VCaP (cell line): ENCODE measurements around the gene DLX1.
A peak's percentile ranks its signal among the peaks of the same experiment; 100 is the strongest.

Experiments
- H3K27ac ChIP-seq: fragments of 450-650 bp; 2 replicates; pipeline ENCODE4 v1.5.1; 2017
- TF ChIP-seq, protein P1 (sequence below): fragments of 450-650 bp; conservative IDR thresholded peaks from 2 replicates; pipeline ENCODE4 v1.5.1; 2017; ENCODE audit warnings: mild to moderate bottlenecking, moderate library complexity

DLX1 gene

DNA sequence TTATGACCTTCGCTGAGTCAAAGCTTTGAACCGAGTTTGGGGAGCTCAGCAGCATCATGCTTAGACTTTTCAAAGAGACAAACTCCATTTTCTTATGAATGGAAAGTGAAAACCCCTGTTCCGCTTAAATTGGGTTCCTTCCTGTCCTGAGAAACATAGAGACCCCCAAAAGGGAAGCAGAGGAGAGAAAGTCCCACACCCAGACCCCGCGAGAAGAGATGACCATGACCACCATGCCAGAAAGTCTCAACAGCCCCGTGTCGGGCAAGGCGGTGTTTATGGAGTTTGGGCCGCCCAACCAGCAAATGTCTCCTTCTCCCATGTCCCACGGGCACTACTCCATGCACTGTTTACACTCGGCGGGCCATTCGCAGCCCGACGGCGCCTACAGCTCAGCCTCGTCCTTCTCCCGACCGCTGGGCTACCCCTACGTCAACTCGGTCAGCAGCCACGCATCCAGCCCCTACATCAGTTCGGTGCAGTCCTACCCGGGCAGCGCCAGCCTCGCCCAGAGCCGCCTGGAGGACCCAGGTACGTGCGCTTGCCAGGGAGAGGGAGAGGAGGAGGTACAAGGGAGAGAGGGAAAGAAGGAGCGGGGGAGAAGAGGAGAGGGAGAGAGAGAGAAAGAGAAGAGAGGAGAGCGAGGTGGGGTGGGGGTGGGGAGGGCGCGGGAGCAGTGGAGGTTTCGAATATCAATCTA lies at the start of gene DLX1:
Gene DLX1 (plus strand): TSS at position 48 of the 700 bp plus-strand sequence. CDS start 171 bp downstream, at position 219.
- TF ChIP-seq, protein P1, sequence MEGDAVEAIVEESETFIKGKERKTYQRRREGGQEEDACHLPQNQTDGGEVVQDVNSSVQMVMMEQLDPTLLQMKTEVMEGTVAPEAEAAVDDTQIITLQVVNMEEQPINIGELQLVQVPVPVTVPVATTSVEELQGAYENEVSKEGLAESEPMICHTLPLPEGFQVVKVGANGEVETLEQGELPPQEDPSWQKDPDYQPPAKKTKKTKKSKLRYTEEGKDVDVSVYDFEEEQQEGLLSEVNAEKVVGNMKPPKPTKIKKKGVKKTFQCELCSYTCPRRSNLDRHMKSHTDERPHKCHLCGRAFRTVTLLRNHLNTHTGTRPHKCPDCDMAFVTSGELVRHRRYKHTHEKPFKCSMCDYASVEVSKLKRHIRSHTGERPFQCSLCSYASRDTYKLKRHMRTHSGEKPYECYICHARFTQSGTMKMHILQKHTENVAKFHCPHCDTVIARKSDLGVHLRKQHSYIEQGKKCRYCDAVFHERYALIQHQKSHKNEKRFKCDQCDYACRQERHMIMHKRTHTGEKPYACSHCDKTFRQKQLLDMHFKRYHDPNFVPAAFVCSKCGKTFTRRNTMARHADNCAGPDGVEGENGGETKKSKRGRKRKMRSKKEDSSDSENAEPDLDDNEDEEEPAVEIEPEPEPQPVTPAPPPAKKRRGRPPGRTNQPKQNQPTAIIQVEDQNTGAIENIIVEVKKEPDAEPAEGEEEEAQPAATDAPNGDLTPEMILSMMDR, result no peak
- H3K27ac ChIP-seq, result peak within 1 kb of the TSS; percentile 94

DNA sequence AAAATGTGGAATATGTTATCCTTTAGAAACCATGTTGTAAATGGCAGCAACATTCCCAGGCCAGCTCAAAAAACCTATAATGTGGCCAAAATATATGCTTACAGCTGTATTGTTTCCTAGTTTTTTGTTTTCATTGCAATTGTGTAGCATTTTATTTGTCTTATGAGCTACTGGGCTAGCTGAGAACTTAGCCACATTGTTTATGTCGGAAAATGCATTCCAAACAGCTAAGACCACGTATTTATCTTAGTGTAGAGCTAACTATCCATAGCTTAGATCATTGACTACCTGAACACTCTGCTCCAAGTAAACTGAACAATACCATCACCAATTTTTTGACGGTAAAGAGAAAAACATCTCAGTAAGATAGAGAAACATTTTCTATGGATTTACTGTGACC lies 47.2 kb upstream of the DLX1 start:
- TF ChIP-seq, protein P1, result no peak
- no peak overlapping the region for H3K27ac ChIP-seq

DNA sequence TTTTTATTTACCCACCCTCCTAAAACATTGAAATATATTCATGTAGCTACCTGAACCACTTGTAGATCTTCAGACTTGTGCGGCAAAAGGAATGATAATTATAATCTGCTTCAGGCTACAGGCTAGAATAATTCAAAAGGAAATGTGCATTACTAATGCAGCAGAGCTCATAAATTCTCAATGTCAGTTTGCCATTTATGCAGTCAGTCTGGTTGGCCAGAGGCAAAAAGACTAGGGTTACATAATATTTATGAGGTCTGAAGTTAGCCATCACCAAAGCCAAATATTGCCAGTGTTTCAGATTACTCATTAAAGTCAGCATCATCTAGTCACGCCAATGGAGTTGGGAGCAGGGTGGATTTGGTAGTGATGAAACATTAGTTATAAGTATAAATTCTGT lies 46.7 kb upstream of the DLX1 start:
- TF ChIP-seq, protein P1, result no peak
- H3K27ac ChIP-seq, result no peak overlapping the region

DNA sequence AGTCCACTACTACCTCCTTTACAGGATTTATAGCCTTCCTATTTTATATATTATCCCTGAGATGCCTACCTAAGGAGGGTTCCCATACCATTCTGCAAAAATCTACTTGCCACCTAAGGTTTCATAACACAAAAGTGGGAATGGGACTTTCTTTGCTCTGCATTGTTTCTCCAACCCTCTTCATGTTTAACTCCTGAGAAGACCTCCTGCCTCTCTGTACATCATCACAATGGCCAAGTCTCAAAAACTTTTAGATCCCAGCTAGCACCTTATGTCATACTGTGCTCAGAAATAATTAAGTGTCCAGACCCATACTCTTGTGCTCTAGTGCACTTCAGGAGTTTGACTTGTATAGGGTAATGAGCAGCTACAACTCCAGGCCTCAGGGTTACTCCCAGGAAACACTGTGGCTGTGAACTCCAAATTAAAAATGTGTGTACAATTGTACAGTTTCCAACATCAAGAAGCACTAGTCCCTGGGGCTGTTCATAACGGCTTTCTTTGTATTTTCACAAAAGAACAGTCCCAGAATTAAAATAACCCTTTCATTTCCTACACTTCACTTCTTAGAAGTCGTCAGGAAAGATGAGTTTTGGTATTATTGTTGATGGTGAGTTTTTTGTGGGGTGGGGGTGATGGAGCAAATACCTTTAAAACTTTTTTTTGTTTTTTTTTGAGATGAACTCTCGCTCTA lies 46.1 kb upstream of the DLX1 start:
- H3K27ac ChIP-seq, result no peak overlapping the region
- TF ChIP-seq, protein P1, result no peak

DNA sequence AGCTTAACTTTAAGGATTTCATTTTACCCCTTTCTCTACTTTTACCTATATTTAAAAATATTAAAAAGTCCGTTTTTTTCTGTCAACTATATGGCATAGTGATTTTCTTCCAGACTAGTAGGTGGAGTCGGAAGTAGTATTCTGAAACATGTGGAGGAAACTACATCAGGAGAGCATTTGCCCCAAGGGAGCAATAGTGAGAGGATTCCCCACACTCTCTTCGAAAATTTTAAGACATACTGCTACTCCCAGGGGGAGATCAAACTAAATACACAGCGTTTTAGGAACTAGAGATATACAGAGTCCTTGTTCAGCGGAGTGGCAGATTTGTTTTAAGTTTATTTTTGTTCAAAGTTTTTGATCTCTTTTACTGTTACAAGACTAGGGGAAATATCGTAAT lies 45.0 kb upstream of the DLX1 start:
- TF ChIP-seq, protein P1, result no peak

DNA sequence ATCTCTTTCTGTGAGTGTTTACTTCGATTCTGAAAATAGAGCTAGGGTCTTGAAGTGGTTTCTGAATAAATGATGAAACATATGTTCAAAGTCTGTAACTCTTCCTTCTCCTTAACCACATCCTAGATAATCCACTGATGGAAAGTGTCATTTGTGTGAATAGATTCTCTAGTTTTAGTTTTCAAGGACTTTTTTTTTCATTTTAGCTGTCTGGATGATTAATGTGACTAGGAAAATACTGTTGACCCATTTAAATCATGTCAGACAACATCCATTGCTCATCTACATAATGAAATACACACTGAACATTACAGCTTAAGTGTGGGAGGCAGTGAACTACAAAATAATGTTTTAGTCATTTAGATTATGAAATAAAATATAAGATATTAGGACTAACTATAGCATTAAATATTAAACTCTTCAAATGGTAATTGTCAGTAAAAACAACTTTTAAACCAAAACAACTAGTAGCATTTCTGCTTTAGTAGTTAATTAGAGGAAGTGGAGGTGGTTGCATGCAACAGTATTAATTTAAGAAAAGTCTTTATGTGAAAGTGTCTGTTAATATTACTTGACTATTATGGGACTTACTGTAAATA lies 39.1 kb upstream of the DLX1 start:
- TF ChIP-seq, protein P1, result no peak
- no peak overlapping the region for H3K27ac ChIP-seq

More for the DNA sequence above, 45.0 kb upstream of the DLX1 start:
- no peak overlapping the region for H3K27ac ChIP-seq

DNA sequence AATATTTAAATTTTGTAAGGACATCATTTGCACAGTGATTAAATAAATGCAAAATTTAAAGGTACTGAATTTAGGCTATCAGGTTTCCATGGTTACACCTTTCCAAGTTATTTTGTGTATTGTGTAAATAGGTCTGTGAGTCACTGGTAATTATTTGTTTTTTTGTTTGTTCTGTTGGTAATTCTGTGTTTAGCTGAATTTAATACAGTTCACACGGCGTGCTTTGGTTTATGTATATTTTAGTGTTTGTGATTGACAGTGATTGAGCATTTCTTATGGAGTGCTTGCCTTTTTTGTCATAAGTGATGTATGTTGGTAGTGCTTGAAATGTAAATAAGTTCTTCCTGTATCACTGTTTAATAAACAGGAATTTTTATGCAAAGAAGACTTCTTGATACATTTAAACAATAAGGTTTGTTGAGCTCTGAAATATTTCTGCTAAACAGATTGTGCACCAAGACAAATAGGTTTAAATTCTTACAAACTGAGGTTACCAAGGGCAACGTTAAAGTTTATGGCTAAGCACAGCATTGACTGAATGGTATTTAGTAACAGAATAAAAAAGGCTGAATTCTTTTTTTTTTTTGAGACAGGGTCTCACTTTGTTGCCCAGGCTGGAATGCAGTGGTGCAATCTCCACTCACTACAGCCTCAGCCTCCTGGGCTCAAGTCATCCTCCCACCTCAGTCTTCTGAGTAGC lies 38.3 kb upstream of the DLX1 start:
- H3K27ac ChIP-seq, result no peak overlapping the region

More for the DNA sequence above, 38.3 kb upstream of the DLX1 start:
- TF ChIP-seq, protein P1, result no peak
